Airway epithelial cell (primary cell): ENCODE results near the gene U2AF2. TPM values are rescaled to one million over a fixed set of nuclear protein-coding genes. Genes with fewer than 3 reads are reported as not detected.

Experiments
- total RNA-seq: library from RNA; depleted of rRNA; stranded (reverse); fragments of >200 nt; gene quantifications from 2 replicates; pipeline ENCODE4 v1.2.3, GENCODE V29; 2015

U2AF2 gene
- 174 and 255 TPM in 2 replicates for total RNA-seq

DNA sequence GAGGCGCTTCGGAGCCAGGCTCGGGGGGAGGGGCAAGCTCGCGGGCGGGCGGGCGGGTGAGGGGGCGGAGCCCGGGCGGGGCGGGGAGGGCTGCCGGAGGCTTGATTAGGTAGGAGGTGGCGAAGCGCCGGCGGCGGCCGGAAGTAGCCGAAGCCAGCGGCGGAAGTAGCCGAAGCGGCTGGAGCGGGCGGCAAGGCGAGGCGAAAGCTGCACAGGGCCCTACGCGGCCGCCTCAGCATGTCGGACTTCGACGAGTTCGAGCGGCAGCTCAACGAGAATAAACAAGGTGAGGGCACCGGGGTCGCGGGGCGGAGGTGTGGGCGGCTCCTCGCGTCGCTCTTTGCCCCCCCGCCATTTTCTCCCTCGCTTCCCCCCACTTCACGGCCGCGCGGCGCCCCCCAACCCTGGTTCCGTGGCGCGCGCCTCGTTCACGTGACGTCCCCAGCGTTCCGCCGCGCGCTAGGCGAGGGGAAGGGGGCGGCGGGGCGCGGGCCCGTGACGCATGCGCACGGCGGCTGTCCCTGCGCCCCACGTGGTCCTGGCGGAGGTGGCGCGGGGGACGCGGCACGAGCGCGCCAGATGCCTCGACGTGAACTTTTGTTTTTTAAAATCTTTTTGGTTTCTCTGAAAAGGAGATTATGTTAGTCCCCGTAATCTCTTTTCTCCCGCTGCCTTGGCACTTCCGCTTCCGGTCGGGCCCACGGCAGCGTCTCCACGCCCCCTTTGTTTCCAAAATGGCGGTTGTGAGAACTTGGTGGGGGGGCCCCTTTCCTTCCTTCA lies at the start of gene U2AF2:
Gene U2AF2 (plus strand): TSS at position 168 of the 780 bp plus-strand sequence. CDS start 70 bp downstream, at position 238.

DNA sequence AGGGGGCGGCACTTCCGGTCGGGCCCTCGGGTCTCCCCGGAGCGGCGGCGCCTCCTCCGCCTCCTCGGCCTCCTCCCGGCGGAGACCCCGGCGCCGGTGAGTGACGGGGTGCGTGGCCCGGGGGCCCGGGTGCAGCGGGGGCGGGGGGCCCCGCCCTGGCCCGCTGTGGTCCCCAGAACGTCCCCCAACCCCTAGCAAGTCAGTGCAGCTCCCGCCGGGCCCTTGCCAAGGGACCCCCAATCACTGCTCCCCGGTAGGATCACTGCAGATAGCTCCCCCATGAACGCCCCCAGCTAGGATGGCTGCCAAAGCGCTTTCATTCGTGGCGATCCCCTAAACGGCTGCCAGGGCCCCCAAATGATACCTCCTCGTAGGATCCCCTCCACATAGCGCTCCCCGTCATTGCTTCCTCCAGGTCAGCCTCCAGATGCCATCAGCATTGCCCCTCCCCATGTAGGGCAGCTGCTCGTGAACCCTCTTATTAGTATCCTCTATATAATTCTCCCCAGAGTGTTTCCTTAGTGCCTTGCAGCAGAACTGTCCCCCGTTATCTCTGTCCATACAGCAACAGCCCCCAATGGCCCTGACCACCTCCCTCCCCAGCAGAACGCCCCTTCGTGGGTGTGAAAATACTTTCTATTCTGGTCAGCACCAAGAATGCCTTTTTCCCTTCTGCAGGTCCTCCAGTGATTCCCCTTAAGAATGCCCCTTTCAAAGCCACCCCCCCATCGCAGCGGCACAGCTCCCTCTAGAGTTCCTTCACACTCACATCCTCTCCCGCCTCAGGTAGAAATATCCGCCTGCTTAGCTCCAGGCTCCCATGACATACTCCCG lies 49.0 kb upstream of the U2AF2 start, which contains the start of gene ZNF865:
Gene ZNF865 (plus strand): TSS at position 11 of the 834 bp plus-strand sequence. CDS start 7,972 bp downstream, outside the sequence.

DNA sequence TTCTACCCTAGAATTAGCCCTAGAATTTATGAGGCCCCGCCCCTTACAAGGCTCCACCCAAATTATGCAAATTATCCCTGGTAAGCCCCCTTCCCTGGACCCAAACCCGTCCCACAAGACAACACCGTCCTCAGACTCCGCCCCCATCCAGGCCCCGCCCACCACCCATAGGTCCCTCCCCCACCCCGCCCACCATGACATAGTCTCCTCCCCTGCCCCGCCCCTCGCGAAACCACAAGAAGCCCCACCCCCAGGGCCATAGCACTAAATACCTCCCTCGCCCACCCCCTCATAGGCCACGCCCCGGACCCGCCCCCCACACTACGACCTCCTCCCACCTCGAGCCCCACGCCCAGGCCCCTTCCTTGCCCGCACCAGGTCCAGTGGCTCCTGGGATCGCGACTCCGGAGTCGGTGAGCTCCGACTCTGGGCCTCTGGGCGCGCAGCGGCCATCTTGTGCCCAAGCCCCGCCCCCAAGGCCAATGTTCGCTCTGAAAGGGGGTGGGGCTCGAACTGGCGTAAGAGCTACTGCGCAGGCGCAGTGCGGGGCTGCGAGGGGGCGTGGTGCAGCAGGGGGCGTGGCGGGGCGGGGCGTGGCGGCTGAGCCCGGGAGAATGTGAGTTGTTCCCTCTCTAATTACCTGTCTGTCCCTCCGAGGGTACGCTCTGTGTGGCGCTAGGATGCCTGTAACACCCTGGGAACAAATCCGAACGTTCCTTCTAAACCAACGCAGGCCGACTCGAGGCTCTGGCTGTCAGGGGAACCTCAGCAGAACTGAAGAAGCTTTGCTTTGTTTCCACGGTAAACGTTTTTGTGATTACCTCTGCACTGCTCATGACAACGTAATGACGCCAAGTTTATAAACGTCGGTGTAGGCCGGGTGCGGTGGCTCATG lies 30.5 kb upstream of the U2AF2 start, which contains the start of gene ZNF784:
Gene ZNF784 (minus strand): TSS at position 458 of the 895 bp plus-strand sequence. CDS start 5 bp downstream, at position 453.

DNA sequence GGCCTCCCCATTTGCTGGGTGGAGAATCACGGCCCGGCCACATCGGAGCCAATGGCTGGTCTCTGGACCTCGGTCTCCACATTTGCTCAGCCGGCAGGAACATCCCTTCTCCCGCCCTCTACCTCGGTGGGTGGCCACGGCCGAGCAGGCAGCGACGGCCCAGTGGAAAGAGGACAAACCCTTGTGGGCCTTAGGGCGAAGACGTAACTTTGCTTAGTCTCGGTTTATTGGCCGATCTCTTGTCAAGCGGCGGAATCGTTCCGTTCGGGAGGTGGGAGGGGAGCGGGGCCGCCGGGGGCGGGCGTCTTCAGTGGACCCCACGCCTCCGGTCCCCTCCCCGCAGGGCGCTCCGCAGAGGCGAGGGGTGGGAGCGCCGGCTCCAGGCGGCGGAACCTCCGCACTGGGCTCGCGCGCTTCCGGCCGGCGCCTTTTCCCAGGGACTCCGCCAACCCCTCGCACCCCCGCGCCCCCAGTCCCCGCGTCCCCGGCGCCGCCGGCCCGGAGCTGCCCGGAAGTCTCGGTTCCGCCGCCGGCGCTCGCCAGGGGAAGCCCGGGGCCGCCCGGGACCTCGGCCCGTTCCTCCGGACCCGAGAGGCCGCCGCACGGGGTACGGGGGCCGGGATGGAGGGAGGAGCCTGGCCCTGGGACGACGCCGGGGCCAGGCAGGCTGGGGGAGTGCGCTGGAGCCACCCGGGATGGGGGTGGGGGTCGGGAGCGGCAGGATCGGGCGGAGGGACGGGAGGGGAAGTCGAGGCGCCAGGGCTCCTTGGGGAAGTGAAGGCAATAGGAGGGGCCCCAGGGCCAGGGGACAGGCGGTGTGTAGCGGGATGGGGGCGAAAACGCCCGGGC lies 14.0 kb upstream of the U2AF2 start, which contains the start of gene ZNF580:
Gene ZNF580 (plus strand): TSS at position 426 of the 849 bp plus-strand sequence. CDS start 1,507 bp downstream, outside the sequence.

DNA sequence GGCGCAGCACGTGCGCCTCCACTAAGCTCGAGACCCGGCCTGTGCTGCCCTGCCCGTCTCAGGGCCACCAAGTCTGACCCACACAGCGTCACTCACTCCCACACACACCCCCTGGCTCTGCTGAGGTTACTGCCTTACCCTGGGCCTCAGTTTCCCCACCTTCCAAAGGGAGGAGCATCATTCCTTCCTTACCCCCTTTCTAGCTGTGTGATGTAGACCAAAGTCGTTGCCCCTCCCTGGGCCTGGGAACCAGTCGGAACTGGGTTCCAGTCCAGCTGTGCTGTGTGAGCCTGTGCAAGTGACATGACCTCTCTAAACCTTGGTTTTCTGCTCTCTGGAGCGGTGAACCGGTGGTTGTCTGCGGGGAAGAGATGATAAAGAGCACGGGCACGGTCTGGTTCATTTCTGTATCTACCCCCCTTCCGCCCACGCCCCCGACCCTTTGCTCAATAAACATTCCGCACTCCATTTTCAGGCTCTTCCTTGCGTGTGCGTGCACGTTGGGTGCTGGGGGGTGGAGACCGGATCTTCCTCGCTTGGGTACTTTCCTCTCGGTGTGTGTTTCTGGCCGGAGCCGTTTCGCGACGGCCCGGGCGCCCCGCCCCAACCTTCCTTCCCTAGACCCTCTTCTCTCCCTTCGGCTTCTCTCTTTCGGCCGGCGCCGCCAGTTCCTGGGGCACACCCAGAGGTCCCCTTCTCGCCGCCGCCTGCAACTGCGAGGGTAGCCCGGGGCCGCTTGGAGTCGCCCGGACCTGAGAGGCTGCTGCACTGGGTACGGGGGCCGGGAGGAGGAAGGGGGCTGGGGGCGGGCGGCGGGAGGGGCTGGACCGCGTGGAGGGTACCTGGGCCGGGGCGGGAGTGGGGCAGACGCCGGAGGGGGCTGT lies 11.6 kb upstream of the U2AF2 start, which contains the start of gene ZNF581:
Gene ZNF581 (plus strand): TSS at position 647 of the 884 bp plus-strand sequence. CDS start 923 bp downstream, outside the sequence.

DNA sequence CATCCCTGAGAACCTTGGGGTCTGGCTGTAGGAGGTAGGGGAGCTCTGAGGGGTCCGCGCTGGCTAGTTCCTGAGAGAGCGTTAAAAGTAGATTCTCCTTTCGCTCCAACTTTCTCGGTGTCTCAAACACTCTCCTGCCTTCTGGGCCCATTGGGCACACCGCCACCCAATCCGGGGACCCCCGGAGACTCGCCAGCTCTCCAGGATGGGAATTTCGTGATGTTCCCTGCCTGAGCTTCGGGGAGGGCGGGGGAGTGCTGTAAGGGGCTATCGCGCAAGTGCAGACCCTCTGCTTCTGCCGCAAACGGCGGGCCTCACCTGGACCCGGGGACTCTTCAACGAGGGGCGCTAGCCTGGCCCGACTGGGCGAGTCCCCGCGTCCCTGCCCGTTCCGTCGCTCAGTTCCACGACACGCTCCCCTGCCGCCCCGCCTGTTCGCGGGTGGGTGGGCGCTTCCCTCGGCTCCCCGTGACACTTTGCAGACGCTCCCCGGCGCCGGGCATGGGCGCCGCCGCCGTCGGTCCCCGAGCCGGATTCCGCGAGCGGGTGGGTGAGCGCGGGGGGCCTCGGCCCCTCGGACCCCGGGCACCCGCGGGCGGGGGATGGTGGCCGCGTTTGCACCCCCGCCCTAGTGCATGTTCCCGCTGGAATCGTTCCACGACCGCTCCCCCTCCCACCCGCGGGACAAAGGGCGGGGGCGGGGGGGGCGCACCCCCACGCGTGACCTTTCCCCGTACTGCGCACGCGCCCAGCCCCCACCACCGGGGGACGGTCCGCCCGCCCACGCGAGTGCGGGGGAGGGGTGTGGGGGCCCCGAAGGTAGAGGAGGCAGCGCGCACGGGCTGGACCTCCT lies 6.9 kb upstream of the U2AF2 start, which contains the start of gene CCDC106:
Gene CCDC106 (plus strand): TSS at position 481 of the 853 bp plus-strand sequence. CDS start 835 bp downstream, outside the sequence.

DNA sequence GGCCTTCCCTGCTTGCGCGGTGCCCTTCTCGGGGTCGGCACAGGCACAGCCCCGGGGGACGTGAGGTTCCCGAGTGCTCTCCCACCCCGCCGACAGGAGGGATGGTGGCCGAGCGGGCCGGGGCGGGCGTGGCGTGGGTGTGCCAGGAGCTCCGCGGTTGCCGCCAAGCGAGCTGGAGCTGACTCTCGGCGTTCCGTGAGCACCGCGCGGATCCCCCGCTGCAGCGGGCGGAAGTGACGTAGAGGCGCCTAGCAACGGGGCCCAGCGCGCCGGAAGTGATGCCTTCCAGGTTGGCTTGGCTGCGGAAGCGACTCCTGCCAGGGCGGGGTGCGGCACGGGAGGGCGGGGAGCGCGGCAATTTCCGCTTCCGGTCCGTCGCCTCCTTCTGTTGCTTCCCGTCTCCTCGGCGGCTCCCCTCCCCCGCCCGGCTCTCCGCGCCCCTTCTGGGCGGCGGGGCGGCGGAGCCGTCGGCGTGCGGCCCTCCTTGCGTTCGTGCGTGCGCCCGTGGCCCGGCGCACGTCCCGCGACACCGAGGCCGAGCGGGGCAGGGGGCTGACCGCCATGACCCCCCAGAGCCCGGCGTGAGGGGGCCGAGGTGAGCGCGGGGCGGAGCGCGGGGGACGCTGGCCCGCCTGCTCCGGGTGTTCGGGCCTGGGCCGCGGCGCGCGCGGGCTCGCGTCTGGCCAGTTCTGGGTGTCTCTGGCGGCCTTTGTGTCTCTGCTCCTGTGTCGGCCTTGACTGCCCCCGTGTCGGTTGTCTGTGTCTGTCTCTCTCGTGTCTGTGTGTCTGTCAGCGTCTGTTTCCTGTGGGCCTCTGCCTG lies 20.2 kb downstream of the U2AF2 start, which contains the start of gene EPN1:
Gene EPN1 (plus strand): TSS at position 386 of the 820 bp plus-strand sequence. CDS start 3,402 bp downstream, outside the sequence.

Other genes with a start within 250 kb of the U2AF2 start
- 144 and 190 TPM in 2 replicates for gene UBE2S, start 247.2 kb upstream of the U2AF2 start, total RNA-seq
- gene SHISA7, start 211.7 kb upstream of the U2AF2 start, total RNA-seq, result not detected in 2 replicates
- 70.7 and 87.7 TPM in 2 replicates for gene ISOC2, start 193.4 kb upstream of the U2AF2 start, total RNA-seq
- gene C19orf85, start 190.3 kb upstream of the U2AF2 start, total RNA-seq, result not detected in 2 replicates
- gene ZNF628, start 178.4 kb upstream of the U2AF2 start, total RNA-seq, result 3.7 and 10.4 TPM in 2 replicates
- 16.7 and 39.8 TPM in 2 replicates for gene NAT14, start 169.8 kb upstream of the U2AF2 start, total RNA-seq
- 0.09 TPM in 1 of 2 replicates, not detected in the other for gene SSC5D, start 166.6 kb upstream of the U2AF2 start, total RNA-seq
- gene SBK2, start 117.9 kb upstream of the U2AF2 start, total RNA-seq, result not detected in 2 replicates
- gene SBK3, start 109.5 kb upstream of the U2AF2 start, total RNA-seq, result not detected in 2 replicates
- gene ZNF579, start 74.2 kb upstream of the U2AF2 start, total RNA-seq, result 7.2 and 7.6 TPM in 2 replicates
- gene FIZ1, start 55.5 kb upstream of the U2AF2 start, total RNA-seq, result 3.1 and 3.7 TPM in 2 replicates
- gene ZNF524, start 54.7 kb upstream of the U2AF2 start, total RNA-seq, result 27.2 and 31.9 TPM in 2 replicates
- 4.4 and 5.8 TPM in 2 replicates for gene ZNF865, start 49.4 kb upstream of the U2AF2 start, total RNA-seq
- gene ZNF784, start 30.5 kb upstream of the U2AF2 start, total RNA-seq, result 4.1 and 6.1 TPM in 2 replicates
- gene ZNF580, start 14.0 kb upstream of the U2AF2 start, total RNA-seq, result 10.5 and 29.2 TPM in 2 replicates
- gene ZNF581, start 11.4 kb upstream of the U2AF2 start, total RNA-seq, result 30.8 and 37.0 TPM in 2 replicates
- gene CCDC106, start 6.8 kb upstream of the U2AF2 start, total RNA-seq, result 14.0 and 18.0 TPM in 2 replicates
- 137 and 177 TPM in 2 replicates for gene EPN1, start 20.2 kb downstream of the U2AF2 start, total RNA-seq
- gene NLRP9, start 83.4 kb downstream of the U2AF2 start, total RNA-seq, result not detected in 2 replicates
- gene RFPL4A, start 104.1 kb downstream of the U2AF2 start, total RNA-seq, result not detected in 2 replicates
- gene RFPL4AL1, start 114.1 kb downstream of the U2AF2 start, total RNA-seq, result not detected in 2 replicates
- gene NLRP11, start 177.0 kb downstream of the U2AF2 start, total RNA-seq, result not detected in 2 replicates
- not detected in 2 replicates for gene NLRP4, start 181.5 kb downstream of the U2AF2 start, total RNA-seq